SK-N-SH (cell line): ENCODE data around the gene TTF2. TPM values are rescaled to one million over a fixed set of nuclear protein-coding genes. Genes with fewer than 3 reads are reported as not detected.

Experiments
- CTCF ChIA-PET: fragments of 300-600, 350-600 bp; formaldehyde crosslinking; extraction: SDS; loops from one replicate; lab custom pipeline; 2021; lab: Yijun Ruan, JAX
- POLR2A ChIA-PET: fragments of 350-600 bp; sonication (Branson Sonifier 250); formaldehyde crosslinking; extraction: SDS; loops from one replicate; lab custom pipeline; 2020; ENCODE audit warnings: antibody characterized with exemption, inconsistent platforms; lab: Yijun Ruan, JAX
- DNase-seq: peaks from one replicate; pipeline ENCODE4 v3.0.0; 2012
- H2AFZ ChIP-seq: fragments of 200-600 bp; sonication (generic); 2 replicates; pipeline ENCODE4 v1.8.1; 2016; ENCODE audit warnings: antibody characterized with exemption, mild to moderate bottlenecking, low read depth
- H3F3A ChIP-seq: fragments of 200-600 bp; sonication (generic); replicated peaks from 2 replicates; pipeline ENCODE3; 2016; ENCODE audit warnings: antibody characterized with exemption, mild to moderate bottlenecking; ENCODE audit not compliant: insufficient read depth
- H3K27ac ChIP-seq, 2 experiments: fragments of 200-500 bp in 1 of 2; fragments of 200-600 bp in 1 of 2; sonication (Bioruptor generic) in 1 of 2; sonication (generic), shearing (Covaris generic) in 1 of 2; 2 replicates each; pipeline versions ENCODE4 v1.5.1 to v1.6.1; 2014 to 2016; ENCODE audit warnings: low read depth in 2 of 2, inconsistent platforms in 1 of 2, low read length in 1 of 2, mild to moderate bottlenecking in 1 of 2, mixed read lengths in 1 of 2
- H3K27me3 ChIP-seq: fragments of 200-600 bp; sonication (generic), shearing (Covaris generic); 2 replicates; pipeline ENCODE4 v1.6.1; 2016; ENCODE audit warnings: mixed run types; ENCODE audit not compliant: insufficient read depth
- H3K36me3 ChIP-seq, 2 experiments: fragments of 200-500 bp in 1 of 2; fragments of 200-600 bp in 1 of 2; sonication (Bioruptor generic) in 1 of 2; sonication (generic) in 1 of 2; replicated peaks in 1 of 2; 2 replicates each; pipeline versions ENCODE3 to v1.5.1; 2014 to 2016; ENCODE audit warnings: low read length in 1 of 2, mild to moderate bottlenecking in 1 of 2; ENCODE audit not compliant: insufficient read depth in 2 of 2, control insufficient read depth in 1 of 2
- H3K4me1 ChIP-seq, 2 experiments: fragments of 200-500 bp in 1 of 2; fragments of 200-600 bp in 1 of 2; sonication (Bioruptor generic) in 1 of 2; sonication (generic), shearing (Covaris generic) in 1 of 2; 2 replicates each; pipeline versions ENCODE4 v1.5.1 to v1.6.1; 2014 to 2016; ENCODE audit warnings: low read depth in 1 of 2, low read length in 1 of 2, mixed run types in 1 of 2; ENCODE audit not compliant: insufficient read depth in 2 of 2, control insufficient read depth in 1 of 2
- H3K4me2 ChIP-seq: fragments of 200-600 bp; sonication (generic), shearing (Covaris generic); 2 replicates; pipeline ENCODE4 v1.6.1; 2017; ENCODE audit warnings: mixed run types
- H3K4me3 ChIP-seq, 2 experiments: fragments of 200-500 bp in 1 of 2; fragments of 200-600 bp in 1 of 2; sonication (Bioruptor generic) in 1 of 2; sonication (generic), shearing (Covaris generic) in 1 of 2; 2 replicates each; pipeline versions ENCODE4 v1.5.1 to v1.8.1; 2014 to 2016; ENCODE audit warnings: low read depth in 2 of 2, inconsistent platforms in 1 of 2, low read length in 1 of 2, mild to moderate bottlenecking in 1 of 2, mixed read lengths in 1 of 2, moderate library complexity in 1 of 2
- H3K79me2 ChIP-seq: fragments of 200-600 bp; sonication (generic); 2 replicates; pipeline ENCODE4 v1.8.1; 2017; ENCODE audit warnings: mild to moderate bottlenecking; ENCODE audit not compliant: insufficient read depth
- H3K9ac ChIP-seq: fragments of 200-600 bp; sonication (generic); 2 replicates; pipeline ENCODE4 v1.6.1; 2017; ENCODE audit warnings: mixed run types
- H3K9me2 ChIP-seq: fragments of 200-600 bp; sonication (generic); 2 replicates; pipeline ENCODE4 v1.6.1; 2017; ENCODE audit warnings: mixed run types
- H3K9me3 ChIP-seq: fragments of 200-600 bp; sonication (generic); 2 replicates; pipeline ENCODE4 v1.6.1; 2017; ENCODE audit warnings: mixed run types, mild to moderate bottlenecking, moderate library complexity
- H4K20me1 ChIP-seq: fragments of 200-600 bp; sonication (generic); 2 replicates; pipeline ENCODE4 v1.6.1; 2017; ENCODE audit warnings: mild to moderate bottlenecking, mixed run types; ENCODE audit not compliant: insufficient read depth
- CTCF ChIP-seq: fragments of 200-600 bp; sonication (generic); IDR thresholded peaks from 2 replicates; pipeline ENCODE4 v1.6.1; 2017; ENCODE audit warnings: antibody characterized with exemption, mild to moderate bottlenecking, moderate library complexity
- ELF1 ChIP-seq: IDR thresholded peaks from 2 replicates; pipeline ENCODE4 v1.4.0; 2012
- GATA2 ChIP-seq: sonication (generic); formaldehyde crosslinking; IDR thresholded peaks from 2 replicates; pipeline ENCODE4 v1.5.0; 2020; ENCODE audit warnings: mild to moderate bottlenecking, missing genetic modification reagents
- RCOR1 ChIP-seq: fragments of 150-350 bp; IDR thresholded peaks from 2 replicates; pipeline ENCODE4 v1.6.1; 2017; ENCODE audit warnings: antibody characterized with exemption, low read length
- REST ChIP-seq: IDR thresholded peaks from 2 replicates; pipeline ENCODE4 v1.6.1; 2012; ENCODE audit warnings: mild to moderate bottlenecking, low read depth, low read length, moderate library complexity
- WGBS: methylation state at CpG from one replicate; pipeline ENCODE4 v1.1.6; 2017; ENCODE audit warnings: low lambda C conversion rate; 5-methylcytosine and 5-hydroxymethylcytosine counted together
- polyA plus RNA-seq, 3 experiments: library from polyadenylated mRNA; depleted of rRNA; stranded (reverse); fragments of >200 nt; gene quantifications; 2 replicates each; pipeline ENCODE4 v1.2.3, GENCODE V29; 2012
- TF ChIP-seq, protein P1 (sequence below): IDR thresholded peaks from 2 replicates; pipeline ENCODE4 v1.4.0; 2012; ENCODE audit warnings: low read depth

Gene TTF2
- polyA plus RNA-seq, 1 of the 3 experiments (the other 2 are of a cell fraction), result 10.8 TPM

- Histone ChIP-seq H3K27ac (no peak overlapping the region), H3F3A (no peaks in the 10 kb centered on the region), H3K36me3 (no peaks in the 10 kb centered on the region), H2AFZ (no peak overlapping the region), H3K79me2 (no peaks in the 10 kb centered on the region)
- ChIA-PET CTCF (interaction anchor here (1.3 kb wide), 1 partner anchor 12 kb away, joined by 3 read pairs; no protein-coding TSS in a partner anchor), POLR2A (no interaction called here)
- no peak for DNase-seq
- TF ChIP-seq ELF1 (no peak), REST (no peak)
- TF ChIP-seq, all 33 proteins: peak for 0
- Histone ChIP-seq H3K27me3 (no peaks in the 10 kb centered on the region), H3K4me3 (no peak overlapping the region), H3K9me3 (no peaks in the 10 kb centered on the region), H3K4me1 (peaks cover 0 to 8% of the 10 kb centered on the region in 2 experiments; a peak in 2 of 4 replicates), H4K20me1 (no peaks in the 10 kb centered on the region), H3K9me2 (no peaks in the 10 kb centered on the region), H3K4me2 (no peak overlapping the region), H3K9ac (no peak overlapping the region)
- WGBS, result 15% methylated on average over 1 of the region's 1 CpG
Measured at GRCh38 chr1:117020526-117021156, 39.5 kb upstream of the TTF2 start.

DNA sequence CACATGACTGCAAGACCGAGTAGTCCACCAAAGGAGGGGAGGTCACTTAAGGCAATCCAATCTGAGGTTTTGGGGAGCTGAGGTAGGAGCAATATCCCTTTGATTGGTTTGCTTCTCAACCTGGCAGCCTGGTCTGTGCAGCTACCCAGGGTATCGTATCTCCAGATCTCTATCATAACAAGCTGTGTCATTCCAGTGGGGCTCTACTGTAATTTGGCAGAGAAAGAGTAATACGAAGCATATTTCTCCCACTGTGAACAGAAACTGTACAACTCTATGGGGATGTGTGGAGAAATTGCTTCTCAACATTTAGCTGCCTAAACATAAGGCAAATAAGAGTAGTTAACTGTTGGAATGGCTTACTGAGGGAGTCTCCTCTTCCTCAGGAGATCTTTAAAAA lies 38.0 kb upstream of the TTF2 start:
- Histone ChIP-seq H3K4me3 (no peak overlapping the region), H3K9ac (no peak overlapping the region), H3K4me2 (no peak overlapping the region), H3K9me3 (no peaks in the 10 kb centered on the region), H3K27ac (no peak overlapping the region), H3F3A (no peaks in the 10 kb centered on the region), H2AFZ (no peak overlapping the region), H3K9me2 (no peaks in the 10 kb centered on the region), H3K4me1 (peaks cover 0 to 4% of the 10 kb centered on the region in 2 experiments; a peak in 1 of 4 replicates), H3K79me2 (no peaks in the 10 kb centered on the region), H3K36me3 (no peaks in the 10 kb centered on the region), H3K27me3 (no peaks in the 10 kb centered on the region), H4K20me1 (no peaks in the 10 kb centered on the region)
- CTCF ChIA-PET, result interaction anchor here (0.7 kb wide), 1 partner anchor 284 kb away, joined by 3 read pairs; no protein-coding TSS in a partner anchor
- WGBS, result 30% methylated on average over 3 of the region's 3 CpGs
- POLR2A ChIA-PET, result no interaction called here
- DNase-seq, result peak; percentile 44
- TF ChIP-seq RCOR1 (peak; percentile 20; the same call in 1 of the 2 replicates), CTCF (no peak), GATA2 (CRISPR knock-in tag) (peak; percentile 57)
- TF ChIP-seq, protein P1, sequence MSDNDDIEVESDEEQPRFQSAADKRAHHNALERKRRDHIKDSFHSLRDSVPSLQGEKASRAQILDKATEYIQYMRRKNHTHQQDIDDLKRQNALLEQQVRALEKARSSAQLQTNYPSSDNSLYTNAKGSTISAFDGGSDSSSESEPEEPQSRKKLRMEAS, result no peak
